WI38 (cell line): Measurements from ENCODE around the gene EYA2.
"Not testable (repeated sequence)": the region's sequence is repeated elsewhere in the genome, so short reads cannot be mapped to it uniquely, and the experiment has no call there.

ENCODE experiments used
- H3K4me3 ChIP-seq: 2 replicates; pipeline ENCODE4 v1.5.1; 2011; ENCODE audit warnings: low read depth, mild to moderate bottlenecking, control low read depth, low read length
- TF ChIP-seq, protein P1 (sequence below): IDR thresholded peaks from 2 replicates; pipeline ENCODE4 v1.5.1; 2012; ENCODE audit warnings: low read depth, mild to moderate bottlenecking, control low read depth, low read length

EYA2 gene

DNA sequence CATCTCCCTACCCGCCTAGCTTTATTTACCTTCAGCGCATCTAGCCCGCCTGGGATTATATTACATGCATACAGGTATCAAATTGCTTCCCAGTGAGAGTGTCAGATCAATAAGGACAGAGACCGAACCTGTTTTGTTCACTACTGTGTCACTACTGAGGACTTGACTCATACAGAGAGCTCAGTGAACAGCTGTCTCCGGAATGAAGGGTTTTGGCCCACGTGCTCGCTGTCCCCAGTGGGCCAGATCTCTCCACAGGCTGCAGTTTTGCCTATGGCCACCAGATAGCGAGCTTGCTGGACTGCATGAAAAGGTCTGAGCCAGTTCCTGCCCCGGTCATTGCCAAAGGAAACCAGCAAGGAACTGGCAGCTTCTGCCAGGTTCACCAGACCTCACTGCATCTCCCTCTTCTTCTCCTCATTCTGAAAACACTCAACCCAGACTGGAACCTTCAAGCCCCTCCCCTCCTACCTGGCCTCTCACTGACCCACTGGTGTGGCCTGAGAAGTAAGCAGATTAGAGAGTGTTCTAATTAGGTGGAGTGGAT lies 311.0 kb downstream of the EYA2 start:
- H3K4me3 ChIP-seq: no peak overlapping the region
- TF ChIP-seq, protein P1, sequence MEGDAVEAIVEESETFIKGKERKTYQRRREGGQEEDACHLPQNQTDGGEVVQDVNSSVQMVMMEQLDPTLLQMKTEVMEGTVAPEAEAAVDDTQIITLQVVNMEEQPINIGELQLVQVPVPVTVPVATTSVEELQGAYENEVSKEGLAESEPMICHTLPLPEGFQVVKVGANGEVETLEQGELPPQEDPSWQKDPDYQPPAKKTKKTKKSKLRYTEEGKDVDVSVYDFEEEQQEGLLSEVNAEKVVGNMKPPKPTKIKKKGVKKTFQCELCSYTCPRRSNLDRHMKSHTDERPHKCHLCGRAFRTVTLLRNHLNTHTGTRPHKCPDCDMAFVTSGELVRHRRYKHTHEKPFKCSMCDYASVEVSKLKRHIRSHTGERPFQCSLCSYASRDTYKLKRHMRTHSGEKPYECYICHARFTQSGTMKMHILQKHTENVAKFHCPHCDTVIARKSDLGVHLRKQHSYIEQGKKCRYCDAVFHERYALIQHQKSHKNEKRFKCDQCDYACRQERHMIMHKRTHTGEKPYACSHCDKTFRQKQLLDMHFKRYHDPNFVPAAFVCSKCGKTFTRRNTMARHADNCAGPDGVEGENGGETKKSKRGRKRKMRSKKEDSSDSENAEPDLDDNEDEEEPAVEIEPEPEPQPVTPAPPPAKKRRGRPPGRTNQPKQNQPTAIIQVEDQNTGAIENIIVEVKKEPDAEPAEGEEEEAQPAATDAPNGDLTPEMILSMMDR: peak; percentile 62

DNA sequence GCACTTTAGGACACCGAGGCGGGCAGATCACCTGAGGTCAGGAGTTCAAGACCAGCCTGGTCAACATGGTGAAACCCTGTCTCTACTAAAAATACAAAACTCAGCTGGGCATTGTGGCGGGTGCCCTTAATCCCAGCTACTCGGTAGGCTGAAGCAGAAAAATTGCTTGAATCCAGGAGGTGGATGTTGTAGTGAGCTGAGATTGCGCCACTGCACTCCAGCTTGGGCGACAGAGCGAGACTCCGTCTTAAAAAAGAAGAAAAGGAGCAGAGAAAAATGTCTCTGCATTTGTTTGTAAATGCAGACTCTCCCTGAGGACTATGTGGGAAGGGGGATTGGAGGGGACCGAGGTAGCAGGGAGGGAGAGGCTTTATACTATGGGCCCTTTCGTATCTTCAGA lies 311.9 kb downstream of the EYA2 start:
- H3K4me3 ChIP-seq: not testable (repeated sequence)

DNA sequence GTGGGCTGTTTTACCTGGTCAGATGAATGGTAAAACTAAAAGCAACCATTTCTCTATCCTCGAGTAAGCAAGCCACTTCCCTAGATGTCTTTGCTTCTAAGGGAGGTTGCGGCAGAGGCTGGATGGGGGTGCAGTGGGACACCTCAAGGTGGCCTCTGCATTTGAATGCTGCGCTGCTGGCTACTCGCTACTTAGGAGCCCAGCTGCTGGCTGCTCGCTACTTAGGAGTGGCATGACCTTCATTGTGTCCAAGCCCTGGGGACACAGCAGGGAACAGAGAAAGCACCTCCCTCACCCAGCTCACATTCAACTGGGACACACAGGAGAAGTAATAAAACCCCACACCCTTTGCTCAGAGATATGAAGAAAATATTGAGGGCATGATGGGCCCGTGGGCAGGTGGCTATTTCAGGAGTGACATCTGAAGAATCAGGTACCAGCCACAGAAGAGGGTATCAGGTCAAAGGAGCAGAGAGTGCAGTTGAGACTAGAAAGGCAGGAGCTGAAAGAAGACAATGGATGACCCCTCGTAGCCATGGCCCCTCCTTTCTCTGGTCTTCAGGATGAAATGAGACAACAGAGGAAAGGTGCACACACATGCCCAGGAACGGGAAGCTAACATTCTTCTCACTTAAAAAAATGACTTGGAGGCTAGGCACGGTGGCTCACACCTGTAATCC lies 312.5 kb downstream of the EYA2 start:
- TF ChIP-seq, protein P1: no peak
- H3K4me3 ChIP-seq: no peak overlapping the region

DNA sequence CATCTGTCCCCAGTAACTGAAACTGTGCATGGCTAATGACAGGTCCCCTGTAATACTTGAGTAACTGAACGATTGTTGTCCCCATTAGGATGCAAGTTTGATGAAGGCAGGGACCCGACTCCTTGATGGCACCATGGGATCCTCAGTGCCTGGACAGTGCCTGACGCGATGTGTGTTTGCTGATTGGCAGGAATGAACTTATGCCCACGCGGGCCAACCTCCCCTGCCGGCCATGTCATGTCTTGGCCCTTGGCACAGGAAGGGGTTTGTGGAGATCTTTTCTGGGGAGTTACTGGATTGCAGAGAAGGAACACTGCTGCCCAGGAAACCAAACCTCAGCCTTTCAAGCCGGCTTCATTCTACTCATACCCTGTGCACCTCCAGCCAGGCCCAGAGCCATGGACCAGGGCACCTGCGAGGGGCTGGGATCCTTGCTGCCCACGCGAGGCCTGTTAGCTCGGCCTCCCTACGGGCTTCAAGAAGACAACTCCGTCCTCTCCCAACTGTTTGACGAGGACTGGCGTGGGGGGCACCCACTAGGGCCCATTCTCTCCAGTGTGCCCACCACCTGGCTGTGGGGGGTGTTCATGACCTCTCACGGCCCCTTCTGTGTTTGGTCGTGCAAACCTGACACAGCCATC lies 314.0 kb downstream of the EYA2 start:
- TF ChIP-seq, protein P1: no peak
- H3K4me3 ChIP-seq: no peak overlapping the region

DNA sequence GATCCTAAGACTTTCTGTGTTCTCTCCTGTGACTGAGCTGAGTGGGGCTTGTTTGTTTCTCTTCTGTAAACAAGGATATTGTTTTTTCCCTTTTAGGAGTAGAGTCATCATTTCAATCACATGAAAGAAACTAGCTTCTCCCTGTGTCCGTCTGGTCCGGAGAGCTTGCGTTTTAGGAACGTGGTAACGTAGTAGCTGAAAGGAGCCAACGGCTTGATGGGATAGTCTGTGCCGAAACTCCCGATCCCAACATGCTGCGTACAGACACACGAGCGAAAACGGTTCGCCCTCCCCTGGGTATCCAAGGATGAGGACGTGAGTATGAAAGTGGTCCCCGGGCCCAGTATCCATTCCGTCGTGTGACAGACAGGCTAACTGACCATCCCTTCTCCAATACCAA lies 315.3 kb downstream of the EYA2 start:
- TF ChIP-seq, protein P1: no peak
- no peak overlapping the region for H3K4me3 ChIP-seq

DNA sequence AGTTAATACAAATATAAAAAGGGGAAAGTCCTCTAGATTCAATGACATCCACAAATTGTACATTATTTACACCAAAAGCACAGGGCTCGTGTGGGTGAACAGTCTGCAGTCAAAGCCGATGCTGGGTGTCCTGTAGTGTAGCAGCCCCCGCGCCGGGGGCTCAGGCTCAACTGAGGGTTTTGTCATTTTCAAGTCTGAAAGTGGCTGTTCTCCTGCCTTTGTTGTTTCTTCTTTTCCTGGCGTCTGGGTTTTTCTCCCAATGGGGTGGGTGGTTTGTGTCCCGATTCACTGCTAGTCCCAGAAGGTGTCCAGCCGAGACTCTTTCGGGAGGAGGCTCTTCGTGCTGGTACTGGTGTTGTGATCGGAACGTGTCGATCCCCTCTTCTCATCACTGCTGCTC lies 315.8 kb downstream of the EYA2 start:
- TF ChIP-seq, protein P1: no peak
- no peak overlapping the region for H3K4me3 ChIP-seq

DNA sequence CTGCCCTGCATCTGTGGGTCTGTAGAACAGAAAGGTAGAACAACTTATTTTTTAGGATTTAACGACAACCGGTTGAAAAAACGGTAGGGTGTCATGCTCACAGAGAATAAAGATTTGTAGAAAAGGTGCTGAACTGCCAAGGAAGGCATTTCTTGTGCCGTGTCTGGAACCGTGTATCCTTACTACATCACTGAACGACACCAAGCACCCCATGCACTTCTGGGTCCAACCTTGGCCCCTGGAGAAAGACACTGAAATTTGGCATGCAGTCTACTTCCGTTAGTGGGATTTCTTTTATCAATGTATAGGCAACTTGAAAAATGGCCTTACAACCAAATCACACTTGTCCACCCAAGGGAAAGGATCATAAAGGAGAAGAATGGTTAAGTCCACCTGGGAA lies 316.4 kb downstream of the EYA2 start:
- no peak overlapping the region for H3K4me3 ChIP-seq
- TF ChIP-seq, protein P1: no peak
